HepG2 (cell line): ENCODE results near the gene ALDH9A1. TPM values are rescaled to one million over a fixed set of nuclear protein-coding genes. Genes with fewer than 3 reads are reported as not detected.

Experiments used
- BRF2 ChIP-seq: sonication (generic); formaldehyde crosslinking; IDR thresholded peaks from 2 replicates; pipeline ENCODE4 v1.8.1; 2022; ENCODE audit warnings: mild to moderate bottlenecking, missing genetic modification reagents
- ETV6 ChIP-seq: sonication (generic); formaldehyde crosslinking; conservative IDR thresholded peaks from 2 replicates; pipeline ENCODE4 v1.4.0; 2020; ENCODE audit warnings: missing genetic modification reagents
- HMGXB3 ChIP-seq: sonication (generic); formaldehyde crosslinking; IDR thresholded peaks from 2 replicates; pipeline ENCODE4 v1.4.0; 2020; ENCODE audit warnings: missing genetic modification reagents, borderline replicate concordance
- HNF1A ChIP-seq, 2 experiments: sonication (generic) in 1 of 2; formaldehyde crosslinking in 1 of 2; IDR thresholded peaks; 2 replicates each; pipeline versions ENCODE4 v1.4.0 to v1.6.1; 2016 to 2020; ENCODE audit warnings: borderline replicate concordance in 1 of 2, low read depth in 1 of 2, mild to moderate bottlenecking in 1 of 2, missing genetic modification reagents in 1 of 2
- KMT2B ChIP-seq: IDR thresholded peaks from 2 replicates; pipeline ENCODE4 v1.6.1; 2016; ENCODE audit warnings: missing genetic modification reagents, missing compliant biosample characterization
- MAFF ChIP-seq: IDR thresholded peaks from 2 replicates; pipeline ENCODE4 v1.6.1; 2011; ENCODE audit warnings: low read depth, low read length, improper control_type of control experiment
- ONECUT2 ChIP-seq: sonication (generic); formaldehyde crosslinking; IDR thresholded peaks from 2 replicates; pipeline ENCODE4 v1.4.0; 2020; ENCODE audit warnings: missing genetic modification reagents
- PHB2 ChIP-seq: fragments of 450-650 bp; IDR thresholded peaks from 2 replicates; pipeline ENCODE4 v1.6.1; 2018; ENCODE audit not compliant: partially characterized antibody
- PREB ChIP-seq: sonication (generic); formaldehyde crosslinking; IDR thresholded peaks from 2 replicates; pipeline ENCODE4 v1.4.0; 2020; ENCODE audit warnings: missing genetic modification reagents
- TFAP4 ChIP-seq: sonication (generic); IDR thresholded peaks from 2 replicates; pipeline ENCODE4 v1.6.1; 2016; ENCODE audit warnings: low read depth, borderline replicate concordance
- U2AF2 ChIP-seq: fragments of 200-400 bp; formaldehyde crosslinking; IDR thresholded peaks from 2 replicates; pipeline ENCODE4 v1.6.1; 2017; ENCODE audit warnings: low read depth, mild to moderate bottlenecking, low read length
- ZFP91 ChIP-seq: sonication (generic); formaldehyde crosslinking; IDR thresholded peaks from 2 replicates; pipeline ENCODE4 v1.9.0; 2022; ENCODE audit warnings: missing genetic modification reagents, mild to moderate bottlenecking, borderline replicate concordance
- ZNF570 ChIP-seq: sonication (generic); formaldehyde crosslinking; IDR thresholded peaks from 2 replicates; pipeline ENCODE4 v1.4.0; 2020; ENCODE audit warnings: mild to moderate bottlenecking, missing genetic modification reagents, borderline replicate concordance
- ZNF781 ChIP-seq: sonication (generic); formaldehyde crosslinking; IDR thresholded peaks from 2 replicates; pipeline ENCODE4 v1.5.1; 2020; ENCODE audit warnings: borderline replicate concordance, mild to moderate bottlenecking, missing genetic modification reagents; ENCODE audit errors: not compliant biosample characterization
- polyA plus RNA-seq, 8 experiments: library from polyadenylated mRNA; depleted of rRNA in 3 of 8; stranded (reverse) in 7 of 8; unstranded in 1 of 8; fragments of >200 nt; fragmentation: Illumina TruSeq in 4 of 8; extraction: Trizol in 4 of 8; gene quantifications; 2 replicates each; pipeline versions ENCODE4 v1.2.1 to v1.2.3, GENCODE V29; 2011 to 2016; ENCODE audit warnings: low read depth in 4 of 8, missing spikeins in 1 of 8, mixed read lengths in 1 of 8; ENCODE audit not compliant: insufficient read depth in 1 of 8
- total RNA-seq, 5 experiments: library from RNA; depleted of rRNA; stranded (reverse); fragments of >200 nt; fragmentation: Illumina TruSeq; extraction: Trizol; gene quantifications; 2 replicates each; pipeline ENCODE4 v1.2.3, GENCODE V29; 2016; ENCODE audit warnings: low read depth in 1 of 5

Gene ALDH9A1
- total and polyA plus RNA-seq, 2 of the 13 experiments (the other 11 are each of a cell fraction or from before 2014, with no cell fraction given) = 27.5 to 38.5 TPM

GRCh38 chr1:165630629-165631341 is 67.6 kb downstream of the ALDH9A1 start, which contains the start of gene MGST3 (continued):
- TF ChIP-seq ETV6 = peak; percentile 63; the same call in 1 of the 2 replicates
- TF ChIP-seq HNF1A (IDR thresholded peaks at IDR 0.05; ENCODE audit: low read depth) = no peak
- TF ChIP-seq HNF1A (CRISPR knock-in tag; IDR thresholded peaks at IDR 0.05; ENCODE audit: borderline replicate concordance) = no peak; the same call in 1 of the 2 replicates
- TF ChIP-seq U2AF2 = no peak
- TF ChIP-seq BRF2 (CRISPR knock-in tag) = no peak; the same call in none of the 2 replicates
- peak; percentile 92 for TF ChIP-seq ONECUT2 (CRISPR knock-in tag)
- TF ChIP-seq PHB2 = no peak
- no peak for TF ChIP-seq MAFF
- peak; percentile 91 for TF ChIP-seq ZNF781 (CRISPR knock-in tag)
- peak; percentile 30; the same call in 1 of the 2 replicates for TF ChIP-seq ZFP91 (CRISPR knock-in tag)
- no peak for TF ChIP-seq ZNF570 (CRISPR knock-in tag)
- no peak for TF ChIP-seq PREB (CRISPR knock-in tag)
- TF ChIP-seq TFAP4 = peak; percentile 91
- TF ChIP-seq HMGXB3 (CRISPR knock-in tag) = no peak
- peak; percentile 62; the same call in 1 of the 2 replicates for TF ChIP-seq KMT2B (CRISPR knock-in tag)
